NB4 (cell line): ENCODE measurements around the gene RTKN.

ENCODE experiments used
- MYC ChIP-seq: IDR thresholded peaks from 2 replicates; pipeline ENCODE4 v1.6.1; 2011; ENCODE audit warnings: low read depth, low read length
- POLR2A ChIP-seq: IDR thresholded peaks from 2 replicates; pipeline ENCODE4 v1.6.1; 2011; ENCODE audit warnings: mild to moderate bottlenecking; ENCODE audit not compliant: insufficient read length; ENCODE audit errors: extremely low read depth

DNA sequence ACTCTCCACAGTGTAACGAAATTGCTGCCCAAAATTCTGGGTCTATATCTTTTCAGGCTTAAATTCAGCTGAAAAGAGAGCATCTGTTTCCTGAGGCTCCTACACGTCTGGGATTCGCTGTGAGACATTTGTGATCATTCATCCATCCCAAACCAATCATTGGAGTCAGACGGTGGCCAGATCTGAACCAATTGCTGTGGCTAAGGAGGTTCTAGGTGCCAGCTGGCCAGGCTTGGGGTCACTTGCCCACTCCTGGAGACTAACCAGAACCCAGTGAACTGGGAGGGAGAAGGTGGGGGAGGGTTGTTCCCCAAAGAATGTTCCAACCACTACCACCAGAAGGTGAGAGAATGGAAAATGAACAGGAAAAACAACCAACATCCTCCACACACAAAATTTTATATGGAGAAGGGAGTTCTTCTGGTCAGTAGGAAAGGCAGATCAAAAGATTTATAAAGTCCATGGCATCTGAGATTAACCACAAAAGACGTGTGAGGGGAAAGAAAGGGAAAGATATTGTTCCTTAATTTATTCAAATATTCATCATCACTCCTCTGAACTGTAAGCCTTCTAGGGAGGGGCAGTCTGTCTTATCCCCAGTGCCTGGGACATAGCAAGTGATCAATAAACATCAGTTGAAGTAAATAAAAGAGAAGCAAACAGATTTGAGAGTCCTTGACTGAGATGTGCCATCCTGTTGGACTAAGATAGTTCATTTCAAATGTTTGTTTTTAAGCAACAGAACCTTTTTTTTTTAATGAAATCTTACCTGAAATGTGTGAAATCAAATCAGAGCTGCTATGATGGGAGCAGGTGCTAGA is 3.0 kb upstream of the RTKN start:
- no peak for TF ChIP-seq MYC
- TF ChIP-seq POLR2A = no peak
